Coronary artery (tissue), 2 donors: Measurements from ENCODE around the gene GAS6.

ENCODE experiments used
- DNase-seq: peaks from one replicate; pipeline ENCODE4 v3.0.0-alpha.2; 2017; ENCODE audit warnings: low spot score
- H3K27ac ChIP-seq, 2 donors: fragments of 200-600 bp; sonication (generic); one replicate each; pipeline ENCODE4 v1.5.1; 2016 to 2019
- H3K4me3 ChIP-seq: fragments of 200-600 bp; sonication (generic); 2 replicates; pipeline ENCODE4 v1.5.1; 2016; ENCODE audit warnings: mild to moderate bottlenecking, moderate library complexity
- TF ChIP-seq, protein P1 (sequence below): fragments of 200-600 bp; sonication (generic); IDR thresholded peaks from one replicate; pipeline ENCODE4 v1.5.1; 2019; ENCODE audit warnings: antibody characterized with exemption

Gene GAS6

GRCh38 chr13:113789167-113789566, 74.7 kb downstream of the GAS6 start:
- DNase-seq = no peak
- Histone ChIP-seq H3K4me3 (no peak overlapping the region), H3K27ac (no peak overlapping the region)
- TF ChIP-seq, protein P1, sequence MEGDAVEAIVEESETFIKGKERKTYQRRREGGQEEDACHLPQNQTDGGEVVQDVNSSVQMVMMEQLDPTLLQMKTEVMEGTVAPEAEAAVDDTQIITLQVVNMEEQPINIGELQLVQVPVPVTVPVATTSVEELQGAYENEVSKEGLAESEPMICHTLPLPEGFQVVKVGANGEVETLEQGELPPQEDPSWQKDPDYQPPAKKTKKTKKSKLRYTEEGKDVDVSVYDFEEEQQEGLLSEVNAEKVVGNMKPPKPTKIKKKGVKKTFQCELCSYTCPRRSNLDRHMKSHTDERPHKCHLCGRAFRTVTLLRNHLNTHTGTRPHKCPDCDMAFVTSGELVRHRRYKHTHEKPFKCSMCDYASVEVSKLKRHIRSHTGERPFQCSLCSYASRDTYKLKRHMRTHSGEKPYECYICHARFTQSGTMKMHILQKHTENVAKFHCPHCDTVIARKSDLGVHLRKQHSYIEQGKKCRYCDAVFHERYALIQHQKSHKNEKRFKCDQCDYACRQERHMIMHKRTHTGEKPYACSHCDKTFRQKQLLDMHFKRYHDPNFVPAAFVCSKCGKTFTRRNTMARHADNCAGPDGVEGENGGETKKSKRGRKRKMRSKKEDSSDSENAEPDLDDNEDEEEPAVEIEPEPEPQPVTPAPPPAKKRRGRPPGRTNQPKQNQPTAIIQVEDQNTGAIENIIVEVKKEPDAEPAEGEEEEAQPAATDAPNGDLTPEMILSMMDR = no peak

DNA sequence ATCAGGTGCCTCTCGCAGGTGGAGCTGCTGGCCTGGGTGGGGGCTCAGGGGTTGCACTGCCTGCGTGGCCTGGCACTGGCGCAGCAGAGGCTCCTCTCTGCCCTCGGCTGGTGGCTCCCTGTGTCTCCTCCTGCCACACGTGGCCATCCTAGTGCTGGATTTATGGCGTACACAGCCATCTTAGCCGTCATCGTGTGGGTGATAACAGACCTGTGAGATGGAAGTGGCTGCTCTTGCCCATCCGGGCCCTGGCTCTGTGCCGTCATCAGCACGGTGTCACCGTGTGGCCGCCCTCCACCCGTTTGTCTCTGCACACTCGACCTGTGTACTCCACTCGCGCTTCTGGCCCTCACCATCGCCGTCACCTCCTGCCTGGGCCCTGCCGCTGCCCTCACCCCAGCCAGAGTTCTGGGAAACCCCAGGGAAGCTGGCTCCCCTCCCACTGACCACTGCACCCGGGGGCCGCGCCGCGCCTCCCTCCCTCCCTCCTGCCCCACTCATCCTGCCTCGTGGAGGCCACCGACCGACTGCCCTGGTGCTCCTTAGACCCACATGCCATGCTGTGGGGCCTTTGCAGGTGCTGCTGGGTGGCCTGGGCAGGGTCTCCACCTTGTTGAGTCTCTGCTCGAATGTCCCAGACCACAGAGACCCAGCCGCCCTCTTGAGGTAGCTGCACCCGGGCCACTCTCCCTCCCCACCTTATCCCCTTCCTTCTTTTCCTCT, 75.3 kb downstream of the GAS6 start:
- Histone ChIP-seq H3K4me3 (no peak overlapping the region), H3K27ac (no peak overlapping the region)
- TF ChIP-seq, protein P1 = no peak
- DNase-seq = no peak

DNA sequence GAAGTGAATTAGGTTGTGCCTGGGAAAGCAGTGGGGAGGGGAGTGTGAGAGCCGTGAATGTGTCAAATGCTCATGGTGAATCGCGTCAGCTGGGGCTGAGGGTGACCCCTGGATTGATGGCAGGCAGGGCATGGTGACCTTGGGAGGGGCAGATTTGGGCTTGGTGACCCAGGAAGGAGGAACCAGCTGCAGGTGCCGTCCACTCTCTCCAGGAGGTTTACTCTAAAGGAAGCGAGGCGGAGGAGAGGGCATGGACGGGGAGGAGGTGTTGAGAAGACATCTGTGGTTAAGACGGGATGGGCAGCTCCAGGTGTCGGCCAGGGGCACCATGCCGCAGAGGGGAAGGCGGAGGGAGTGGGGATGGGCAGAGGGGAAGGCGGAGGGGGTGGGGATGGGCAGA, 76.2 kb downstream of the GAS6 start:
- DNase-seq = no peak
- Histone ChIP-seq H3K27ac (no peak overlapping the region), H3K4me3 (no peak overlapping the region)
- TF ChIP-seq, protein P1 = no peak

DNA sequence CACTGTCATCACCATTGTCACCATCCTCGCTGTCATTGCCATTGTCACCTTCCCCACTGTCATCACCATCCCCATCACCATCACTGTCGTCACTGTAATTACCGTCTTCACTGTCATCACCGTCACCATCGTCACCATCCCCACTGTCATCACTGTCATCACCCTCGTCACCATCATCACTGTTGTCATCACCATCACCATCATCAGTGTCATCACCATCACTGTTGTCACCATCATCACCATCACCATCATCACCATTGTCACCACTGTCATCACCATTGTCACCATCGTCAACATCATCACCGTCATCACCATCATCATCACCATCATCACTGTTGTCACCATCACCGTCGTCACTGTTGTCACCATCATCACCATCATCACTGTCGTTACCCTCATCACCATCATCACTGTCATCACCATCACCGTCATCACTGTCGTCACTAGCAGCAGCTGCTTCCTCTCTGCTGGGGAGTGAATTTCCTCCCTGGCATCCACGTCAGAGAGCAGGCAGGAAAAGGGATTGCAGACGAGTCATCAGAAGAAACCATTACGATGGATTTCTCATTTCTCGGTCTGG, 77.5 kb downstream of the GAS6 start:
- no peak for DNase-seq
- H3K27ac ChIP-seq = no peak overlapping the region
- H3K4me3 ChIP-seq = no peak overlapping the region
- TF ChIP-seq, protein P1 = no peak

GRCh38 chr13:113785051-113786010, 78.5 kb downstream of the GAS6 start:
- no peak overlapping the region for H3K27ac ChIP-seq
- TF ChIP-seq, protein P1 = no peak
- no peak overlapping the region for H3K4me3 ChIP-seq
- DNase-seq = no peak

DNA sequence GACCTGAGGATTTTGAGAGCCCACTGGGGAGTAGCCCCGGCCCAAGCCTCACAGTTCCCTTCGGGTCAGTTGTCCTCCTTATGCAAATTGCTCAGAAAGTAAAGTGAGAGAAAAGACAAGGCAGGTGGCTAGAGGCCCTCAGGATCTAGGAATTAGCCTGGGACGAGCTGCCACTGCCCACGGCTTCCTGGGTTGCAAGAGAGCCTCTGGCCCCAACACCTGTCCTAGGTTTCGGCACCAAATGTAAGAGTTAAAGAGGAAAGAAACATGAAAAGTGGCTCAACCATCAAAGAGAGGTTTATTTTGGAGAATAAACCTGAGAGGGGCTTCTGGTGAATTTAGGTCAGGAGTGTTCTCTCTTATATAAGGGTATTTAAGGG, 79.2 kb downstream of the GAS6 start:
- no peak for DNase-seq
- TF ChIP-seq, protein P1 = no peak
- H3K27ac ChIP-seq = no peak overlapping the region
- no peak overlapping the region for H3K4me3 ChIP-seq
